PC-3 (cell line): ENCODE measurements around the gene XPR1. TPM values are rescaled to one million over a fixed set of nuclear protein-coding genes. Genes with fewer than 3 reads are reported as not detected.

Source experiments
- ATAC-seq: fragments of 200-7000 bp; cut with Tn5 transposase; 2 replicates; pipeline ENCODE4 v1.9.1; 2020; ENCODE audit warnings: mild to moderate bottlenecking, moderate library complexity
- BruUV-seq: library from RNA; stranded (reverse); fragments of 400-500 nt; replicated peaks from 2 replicates; lab custom pipeline; 2021; lab: Mats Ljungman, UMichigan
- CTCF ChIA-PET: fragments of 300-600 bp; sonication (Branson Sonifier 250); formaldehyde crosslinking; loops from one replicate; lab custom pipeline; 2022; ENCODE audit warnings: antibody characterized with exemption; lab: Charles Lee
- POLR2A ChIA-PET: fragments of 300-600 bp; sonication (Branson Sonifier 250); formaldehyde crosslinking; loops from one replicate; lab custom pipeline; 2022; ENCODE audit warnings: antibody characterized with exemption; ENCODE audit not compliant: unreplicated experiment; lab: Charles Lee
- DNase-seq: peaks from one replicate; pipeline ENCODE4 v3.0.0-alpha.2; 2015
- H2AFZ ChIP-seq: fragments of 300-600 bp; sonication (generic); 2 replicates; pipeline ENCODE4 v1.6.0; 2016; ENCODE audit warnings: antibody characterized with exemption, low read length
- H3F3A ChIP-seq: fragments of 300-600 bp; sonication (generic); one replicate; pipeline ENCODE4 v1.6.0; 2017; ENCODE audit warnings: antibody characterized with exemption, low read length, control low read depth, mild to moderate bottlenecking; ENCODE audit not compliant: unreplicated experiment
- H3K27ac ChIP-seq: fragments of 300-600 bp; sonication (generic); 2 replicates; pipeline ENCODE4 v1.5.1; 2016; ENCODE audit warnings: mild to moderate bottlenecking, low read length
- H3K27me3 ChIP-seq: fragments of 300-600 bp; sonication (generic); 2 replicates; pipeline ENCODE4 v1.6.1; 2016; ENCODE audit warnings: low read length, mixed read lengths
- H3K36me3 ChIP-seq: fragments of 300-600 bp; sonication (generic); 2 replicates; pipeline ENCODE4 v1.6.1; 2016; ENCODE audit warnings: low read depth, mixed run types, low read length, mixed read lengths
- H3K4me1 ChIP-seq: fragments of 300-600 bp; sonication (generic); 2 replicates; pipeline ENCODE4 v1.5.1; 2016; ENCODE audit warnings: low read length; ENCODE audit not compliant: insufficient read depth
- H3K4me2 ChIP-seq: fragments of 300-600 bp; sonication (generic); 2 replicates; pipeline ENCODE4 v1.6.0; 2016; ENCODE audit warnings: low read length
- H3K4me3 ChIP-seq: fragments of 300-600 bp; sonication (generic); 2 replicates; pipeline ENCODE4 v1.5.1; 2016; ENCODE audit warnings: mild to moderate bottlenecking, low read length, mixed read lengths
- H3K79me2 ChIP-seq: fragments of 300-600 bp; sonication (generic); 2 replicates; pipeline ENCODE4 v1.6.1; 2017; ENCODE audit warnings: low read length, mixed read lengths
- H3K9ac ChIP-seq: fragments of 300-600 bp; sonication (generic); 2 replicates; pipeline ENCODE4 v1.6.0; 2016; ENCODE audit warnings: mild to moderate bottlenecking, low read length
- H3K9me2 ChIP-seq: fragments of 300-600 bp; sonication (generic); replicated peaks from 2 replicates; pipeline ENCODE4 v1.6.1; 2016; ENCODE audit warnings: mixed run types, low read length, mixed read lengths
- H3K9me3 ChIP-seq: fragments of 300-600 bp; sonication (generic); 2 replicates; pipeline ENCODE4 v1.6.1; 2016; ENCODE audit warnings: low read length, mixed read lengths
- H4K20me1 ChIP-seq: fragments of 300-600 bp; sonication (generic); 2 replicates; pipeline ENCODE4 v1.6.1; 2016; ENCODE audit warnings: low read length, mixed read lengths
- CTCF ChIP-seq: fragments of 300-600 bp; sonication (generic); conservative IDR thresholded peaks from 2 replicates; pipeline ENCODE4 v1.5.1; 2017; ENCODE audit warnings: antibody characterized with exemption, low read depth, mild to moderate bottlenecking, low read length
- EZH2 ChIP-seq: fragments of 300-600 bp; sonication (generic); IDR thresholded peaks from one replicate; pipeline ENCODE4 v1.6.1; 2017; ENCODE audit warnings: antibody characterized with exemption, mild to moderate bottlenecking, low read length; ENCODE audit not compliant: unreplicated experiment
- EZH2phosphoT487 ChIP-seq: fragments of 300-600 bp; sonication (generic); IDR thresholded peaks from 2 replicates; pipeline ENCODE4 v1.6.1; 2018; ENCODE audit warnings: mild to moderate bottlenecking, antibody characterized with exemption, low read length, borderline replicate concordance
- intact Hi-C: fragments of 100-400 bp; cut with micrococcal nuclease; formaldehyde crosslinking; loops from 2 replicates; pipeline ENCODE4 v1.9.0; 2023
- total RNA-seq: library from RNA; depleted of rRNA; stranded (reverse); fragments of >200 nt; gene quantifications from 2 replicates; pipeline ENCODE4 v1.2.3, GENCODE V29; 2014

The XPR1 gene
- total RNA-seq, 1 experiment from 2014 or later: 8.2 TPM

DNA sequence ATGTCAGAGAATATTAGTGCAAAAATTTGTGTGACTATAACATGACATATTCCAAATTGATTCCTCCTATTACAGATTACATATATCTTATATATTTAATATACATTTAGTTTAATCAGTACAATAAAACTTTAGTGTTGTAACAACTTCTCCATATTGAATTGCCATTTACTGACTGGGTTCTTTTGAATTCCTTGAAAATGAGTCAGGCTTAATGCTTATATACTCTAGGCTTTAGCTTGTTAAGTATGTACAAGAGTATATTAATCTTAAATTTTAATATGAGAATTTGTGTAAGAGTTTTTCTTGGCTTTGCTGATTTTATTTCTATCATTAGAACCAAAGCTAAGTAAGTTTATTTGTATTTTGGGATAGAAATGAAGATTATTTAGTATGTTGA, 40.3 kb downstream of the XPR1 start:
- Histone ChIP-seq H3K79me2 (no peaks in the 10 kb centered on the region), H3K4me3 (no peak overlapping the region), H3K27ac (no peak overlapping the region), H4K20me1 (no peaks in the 10 kb centered on the region), H3K9me2 (no peaks in the 10 kb centered on the region), H3F3A (no peaks in the 10 kb centered on the region), H3K27me3 (no peaks in the 10 kb centered on the region), H3K4me1 (peaks cover 12% of the 10 kb centered on the region), H2AFZ (no peak overlapping the region), H3K9ac (no peak overlapping the region), H3K4me2 (no peak overlapping the region), H3K36me3 (no peaks in the 10 kb centered on the region), H3K9me3 (no peaks in the 10 kb centered on the region)
- intact Hi-C loops: no loop called here
- ChIA-PET CTCF (no interaction called here), POLR2A (no interaction called here)
- DNase-seq: peak; percentile 5
- no peak for ATAC-seq
- TF ChIP-seq EZH2phosphoT487 (no peak), CTCF (no peak), EZH2 (no peak)
- BruUV-seq: no TSS peak

- Histone ChIP-seq H3K9ac (no peak overlapping the region), H3K4me3 (no peak overlapping the region), H3K27me3 (no peaks in the 10 kb centered on the region), H2AFZ (no peak overlapping the region), H3K9me3 (no peaks in the 10 kb centered on the region), H3K4me2 (no peak overlapping the region), H3K9me2 (no peaks in the 10 kb centered on the region), H3K36me3 (no peaks in the 10 kb centered on the region), H4K20me1 (no peaks in the 10 kb centered on the region), H3K27ac (no peak overlapping the region), H3K4me1 (peaks cover 12% of the 10 kb centered on the region), H3F3A (no peaks in the 10 kb centered on the region), H3K79me2 (no peaks in the 10 kb centered on the region)
- no peak for ATAC-seq
- POLR2A ChIA-PET: no interaction called here
- CTCF ChIA-PET: no interaction called here
- BruUV-seq: no TSS peak
- TF ChIP-seq EZH2 (no peak), CTCF (no peak), EZH2phosphoT487 (no peak)
- DNase-seq: no peak
- intact Hi-C loops: no loop called here
Observed at GRCh38 chr1:180672505-180672904, 40.7 kb downstream of the XPR1 start.

DNA sequence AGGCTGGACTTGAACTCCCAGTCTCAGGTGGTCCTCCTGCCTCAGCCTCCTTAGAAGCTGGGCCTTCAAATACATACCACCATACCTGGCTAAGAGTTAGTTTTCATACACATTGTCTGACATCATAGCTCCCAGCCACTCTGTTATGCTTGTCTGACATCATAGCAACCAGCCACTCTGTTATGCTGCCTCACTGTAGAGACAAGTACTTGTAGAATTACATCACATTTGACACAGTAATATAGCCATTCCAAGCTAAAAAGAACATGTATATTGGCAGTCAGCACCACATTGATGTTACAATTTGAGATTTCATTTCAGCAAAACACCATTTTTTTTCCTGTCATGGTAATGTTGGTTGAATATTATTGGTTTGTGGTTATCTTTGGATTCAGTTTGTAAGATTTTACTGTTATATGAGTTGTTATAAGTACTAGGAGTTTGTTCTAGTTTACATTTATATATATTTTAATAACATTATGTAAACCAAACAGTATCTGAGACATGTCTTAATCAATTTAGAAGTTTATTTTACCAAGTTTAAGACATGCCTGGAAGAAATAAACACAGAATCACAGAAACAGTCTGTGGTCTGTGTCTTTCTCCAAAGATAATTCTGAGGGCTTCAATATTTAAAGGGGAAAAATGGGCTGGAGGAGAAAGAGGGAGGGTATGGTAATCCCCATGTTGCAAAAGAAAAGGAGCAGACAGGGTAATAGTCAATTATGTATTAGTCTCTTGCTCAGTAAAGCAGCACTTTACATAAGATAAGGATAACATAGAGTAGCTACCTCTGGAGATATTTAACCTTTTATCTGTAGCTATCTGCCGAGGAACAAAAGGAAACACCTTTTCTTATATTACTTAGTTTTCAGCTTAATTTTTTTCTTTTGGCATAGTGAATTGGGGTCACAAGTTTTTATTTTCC, 43.0 kb downstream of the XPR1 start:
- intact Hi-C loops: no loop called here
- H3F3A ChIP-seq: no peaks in the 10 kb centered on the region
- TF ChIP-seq EZH2phosphoT487 (no peak), EZH2 (no peak), CTCF (no peak)
- H4K20me1 ChIP-seq: no peaks in the 10 kb centered on the region
- no peak overlapping the region for H3K4me3 ChIP-seq
- H3K27me3 ChIP-seq: no peaks in the 10 kb centered on the region
- peaks cover 12% of the 10 kb centered on the region for H3K4me1 ChIP-seq
- no peak overlapping the region for H3K4me2 ChIP-seq
- no peak overlapping the region for H3K27ac ChIP-seq
- DNase-seq: no peak
- CTCF ChIA-PET: no interaction called here
- H3K36me3 ChIP-seq: no peaks in the 10 kb centered on the region
- no peaks in the 10 kb centered on the region for H3K9me3 ChIP-seq
- POLR2A ChIA-PET: no interaction called here
- no peak for ATAC-seq
- no TSS peak for BruUV-seq
- H3K9ac ChIP-seq: no peak overlapping the region
- no peaks in the 10 kb centered on the region for H3K79me2 ChIP-seq
- no peaks in the 10 kb centered on the region for H3K9me2 ChIP-seq
- no peak overlapping the region for H2AFZ ChIP-seq
